Mesendoderm (in vitro differentiated cells): ENCODE data around the gene NOM1.
A peak's percentile ranks its signal among the peaks of the same experiment; 100 is the strongest.

ENCODE experiments used
- DNase-seq: peaks from one replicate; pipeline ENCODE4 v3.0.0; 2013
- H2AK5ac ChIP-seq: 2 replicates; pipeline ENCODE4 v1.6.1; 2013; ENCODE audit warnings: low read length, inconsistent platforms
- H2BK120ac ChIP-seq: 2 replicates; pipeline ENCODE4 v1.6.1; 2013; ENCODE audit warnings: low read depth, mild to moderate bottlenecking, low read length, moderate library complexity, mixed read lengths
- H2BK15ac ChIP-seq: replicated peaks from 2 replicates; pipeline ENCODE4 v1.6.1; 2013; ENCODE audit warnings: low read depth, mild to moderate bottlenecking, moderate library complexity
- H2BK5ac ChIP-seq: 2 replicates; pipeline ENCODE4 v1.6.1; 2013; ENCODE audit warnings: low read length, inconsistent platforms
- H3K18ac ChIP-seq: 2 replicates; pipeline ENCODE4 v1.6.1; 2013; ENCODE audit warnings: mild to moderate bottlenecking, low read length, mixed read lengths
- H3K23ac ChIP-seq: one replicate; pipeline ENCODE4 v1.6.1; 2013; ENCODE audit warnings: low read length
- H3K27ac ChIP-seq: 2 replicates; pipeline ENCODE4 v1.5.1; 2013; ENCODE audit warnings: low read depth, mild to moderate bottlenecking, inconsistent platforms, low read length, moderate library complexity
- H3K27me3 ChIP-seq: 2 replicates; pipeline ENCODE4 v1.6.1; 2013; ENCODE audit warnings: low read length, control low read depth, mild to moderate bottlenecking, inconsistent platforms; ENCODE audit not compliant: insufficient read depth, poor library complexity
- H3K36me3 ChIP-seq: 2 replicates; pipeline ENCODE4 v1.6.1; 2013; ENCODE audit warnings: low read length, inconsistent platforms; ENCODE audit not compliant: control insufficient read depth, insufficient read depth
- H3K4ac ChIP-seq: one replicate; pipeline ENCODE4 v1.6.1; 2013; ENCODE audit warnings: low read depth, mild to moderate bottlenecking, low read length, moderate library complexity
- H3K4me1 ChIP-seq: 2 replicates; pipeline ENCODE4 v1.6.1; 2013; ENCODE audit warnings: low read depth, low read length, inconsistent platforms; ENCODE audit not compliant: control insufficient read depth
- H3K4me2 ChIP-seq: 2 replicates; pipeline ENCODE4 v1.6.1; 2013; ENCODE audit warnings: low read length
- H3K4me3 ChIP-seq: 2 replicates; pipeline ENCODE4 v1.5.1; 2013; ENCODE audit warnings: mild to moderate bottlenecking, low read length
- H3K56ac ChIP-seq: one replicate; pipeline ENCODE4 v1.6.1; 2013; ENCODE audit warnings: low read length
- H3K79me1 ChIP-seq: 2 replicates; pipeline ENCODE4 v1.6.1; 2013; ENCODE audit warnings: low read length, inconsistent platforms
- H3K79me2 ChIP-seq: 2 replicates; pipeline ENCODE4 v1.6.1; 2013; ENCODE audit warnings: mild to moderate bottlenecking, low read length; ENCODE audit not compliant: control insufficient read depth, insufficient read depth
- H3K9ac ChIP-seq: 2 replicates; pipeline ENCODE4 v1.6.1; 2013; ENCODE audit warnings: low read length, inconsistent platforms
- H4K5ac ChIP-seq: one replicate; pipeline ENCODE4 v1.6.1; 2013; ENCODE audit warnings: low read length
- H4K8ac ChIP-seq: one replicate; pipeline ENCODE4 v1.6.1; 2013; ENCODE audit warnings: low read depth, mild to moderate bottlenecking, control low read depth, low read length, moderate library complexity
- WGBS: extraction: QIAGEN DNeasy Blood & Tissue Kit; methylation state at CpG from one replicate; pipeline ENCODE4 v1.1.7; 2013; ENCODE audit warnings: low lambda C conversion rate, missing lambda C conversion rate; ENCODE audit not compliant: insufficient coverage; ENCODE audit errors: extremely low coverage; 5-methylcytosine and 5-hydroxymethylcytosine counted together

Gene NOM1

GRCh38 chr7:157017603-157018327, 68.3 kb downstream of the NOM1 start:
- Histone ChIP-seq H3K4me1 (peaks cover 7% of the 10 kb centered on the region), H3K4ac (no peak overlapping the region), H4K5ac (no peak overlapping the region), H3K27ac (no peak overlapping the region), H3K4me3 (no peak overlapping the region), H3K79me1 (no peaks in the 10 kb centered on the region), H3K36me3 (no peaks in the 10 kb centered on the region), H3K4me2 (no peak overlapping the region), H3K27me3 (peaks cover 84% of the 10 kb centered on the region), H4K8ac (no peak overlapping the region), H2BK120ac (no peak overlapping the region), H3K56ac (no peak overlapping the region), H3K23ac (peak overlapping the region; percentile 83), H3K79me2 (no peaks in the 10 kb centered on the region), H2BK15ac (no peak overlapping the region), H3K18ac (no peak overlapping the region), H2BK5ac (no peak overlapping the region), H3K9ac (no peak overlapping the region), H2AK5ac (no peak overlapping the region)
- DNase-seq: peak; percentile 38
- WGBS: no CpG with 5 or more reads among the region's 48 CpGs

GRCh38 chr7:157018328-157018996, 69.0 kb downstream of the NOM1 start:
- Histone ChIP-seq H3K18ac (no peak overlapping the region), H3K4me3 (no peak overlapping the region)

GRCh38 chr7:157018997-157019608, 69.6 kb downstream of the NOM1 start:
- Histone ChIP-seq H3K4me1 (peaks cover 4% of the 10 kb centered on the region), H3K36me3 (no peaks in the 10 kb centered on the region), H2BK5ac (no peak overlapping the region), H3K4me3 (no peak overlapping the region), H2AK5ac (no peak overlapping the region), H3K79me2 (no peaks in the 10 kb centered on the region), H3K4me2 (peak overlapping the region; percentile 40), H3K18ac (no peak overlapping the region), H2BK15ac (no peak overlapping the region), H2BK120ac (no peak overlapping the region), H4K5ac (no peak overlapping the region), H3K27ac (no peak overlapping the region), H3K56ac (peak overlapping the region; percentile 15), H3K9ac (no peak overlapping the region), H3K23ac (no peak overlapping the region), H3K79me1 (no peaks in the 10 kb centered on the region), H3K4ac (no peak overlapping the region), H3K27me3 (peaks cover 89% of the 10 kb centered on the region), H4K8ac (no peak overlapping the region)
- WGBS: no CpG with 5 or more reads among the region's 50 CpGs
- peak; percentile 37 for DNase-seq

More at GRCh38 chr7:157018328-157018996, 69.0 kb downstream of the NOM1 start:
- H2BK15ac ChIP-seq: no peak overlapping the region
- no peaks in the 10 kb centered on the region for H3K79me2 ChIP-seq
- H4K8ac ChIP-seq: no peak overlapping the region
- no peak overlapping the region for H3K9ac ChIP-seq
- H3K79me1 ChIP-seq: no peaks in the 10 kb centered on the region
- H3K4me1 ChIP-seq: peaks cover 5% of the 10 kb centered on the region
- H3K27me3 ChIP-seq: peaks cover 87% of the 10 kb centered on the region
- H2AK5ac ChIP-seq: no peak overlapping the region
- H3K56ac ChIP-seq: no peak overlapping the region
- no CpG with 5 or more reads among the region's 49 CpGs for WGBS
- no peak overlapping the region for H3K4ac ChIP-seq
- H3K36me3 ChIP-seq: no peaks in the 10 kb centered on the region
- H2BK120ac ChIP-seq: no peak overlapping the region
- no peak overlapping the region for H3K23ac ChIP-seq
- no peak overlapping the region for H3K4me2 ChIP-seq
- H2BK5ac ChIP-seq: no peak overlapping the region
- H4K5ac ChIP-seq: no peak overlapping the region
- no peak overlapping the region for H3K27ac ChIP-seq
- peak; percentile 17 for DNase-seq

- Histone ChIP-seq H3K18ac (no peak overlapping the region), H3K4me2 (no peak overlapping the region), H3K4me1 (no peaks in the 10 kb centered on the region), H2BK120ac (no peak overlapping the region), H3K23ac (no peak overlapping the region), H3K79me2 (no peaks in the 10 kb centered on the region), H3K4me3 (no peak overlapping the region), H3K36me3 (no peaks in the 10 kb centered on the region), H3K9ac (no peak overlapping the region), H2BK5ac (no peak overlapping the region), H3K79me1 (no peaks in the 10 kb centered on the region), H3K27ac (no peak overlapping the region), H3K4ac (no peak overlapping the region), H4K5ac (no peak overlapping the region), H2AK5ac (no peak overlapping the region), H4K8ac (no peak overlapping the region), H2BK15ac (no peak overlapping the region), H3K27me3 (peaks cover 91% of the 10 kb centered on the region), H3K56ac (no peak overlapping the region)
- no peak for DNase-seq
- no CpG with 5 or more reads among the region's 25 CpGs for WGBS
Observed at GRCh38 chr7:157019718-157020451, 70.4 kb downstream of the NOM1 start.

GRCh38 chr7:157020514-157021070, 71.1 kb downstream of the NOM1 start:
- no peaks in the 10 kb centered on the region for H3K36me3 ChIP-seq

More at GRCh38 chr7:157020514-157021070, 71.1 kb downstream of the NOM1 start:
- H3K56ac ChIP-seq: no peak overlapping the region
- no peak overlapping the region for H2BK15ac ChIP-seq
- no peak overlapping the region for H2BK120ac ChIP-seq
- DNase-seq: peak; percentile 20
- no peak overlapping the region for H2AK5ac ChIP-seq
- H3K79me2 ChIP-seq: no peaks in the 10 kb centered on the region
- H3K4ac ChIP-seq: no peak overlapping the region
- H3K4me2 ChIP-seq: no peak overlapping the region
- no peak overlapping the region for H3K18ac ChIP-seq
- H4K8ac ChIP-seq: no peak overlapping the region
- no peak overlapping the region for H3K23ac ChIP-seq
- H2BK5ac ChIP-seq: no peak overlapping the region
- no peak overlapping the region for H3K27ac ChIP-seq
- no CpG with 5 or more reads among the region's 38 CpGs for WGBS
- H3K4me3 ChIP-seq: no peak overlapping the region
- H3K4me1 ChIP-seq: no peaks in the 10 kb centered on the region
- H4K5ac ChIP-seq: no peak overlapping the region
- H3K27me3 ChIP-seq: peaks cover 88% of the 10 kb centered on the region
- no peaks in the 10 kb centered on the region for H3K79me1 ChIP-seq
- H3K9ac ChIP-seq: no peak overlapping the region
